Measurements from ENCODE around the gene EPHA2.

EPHA2 gene

DNA sequence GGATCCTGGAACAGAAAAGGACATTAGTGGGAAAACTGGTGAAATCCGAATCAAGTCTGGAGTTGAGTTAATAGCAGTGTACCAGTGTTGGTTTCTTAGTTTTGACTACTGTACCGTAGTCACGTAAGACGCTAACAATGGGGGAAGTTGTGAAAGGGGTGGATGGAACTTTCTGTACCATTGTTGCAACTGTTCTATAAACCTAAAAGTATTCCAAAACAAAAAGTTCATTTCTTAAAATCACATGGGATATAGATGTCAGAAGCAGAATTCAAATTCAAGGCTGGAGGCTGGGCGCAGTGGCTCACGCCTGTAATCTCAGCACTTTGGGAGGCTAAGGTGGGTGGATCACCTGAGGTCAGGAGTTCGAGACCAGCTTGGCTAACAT lies 39.6 kb upstream of the EPHA2 start:
- TF ChIP-seq, protein P1, sequence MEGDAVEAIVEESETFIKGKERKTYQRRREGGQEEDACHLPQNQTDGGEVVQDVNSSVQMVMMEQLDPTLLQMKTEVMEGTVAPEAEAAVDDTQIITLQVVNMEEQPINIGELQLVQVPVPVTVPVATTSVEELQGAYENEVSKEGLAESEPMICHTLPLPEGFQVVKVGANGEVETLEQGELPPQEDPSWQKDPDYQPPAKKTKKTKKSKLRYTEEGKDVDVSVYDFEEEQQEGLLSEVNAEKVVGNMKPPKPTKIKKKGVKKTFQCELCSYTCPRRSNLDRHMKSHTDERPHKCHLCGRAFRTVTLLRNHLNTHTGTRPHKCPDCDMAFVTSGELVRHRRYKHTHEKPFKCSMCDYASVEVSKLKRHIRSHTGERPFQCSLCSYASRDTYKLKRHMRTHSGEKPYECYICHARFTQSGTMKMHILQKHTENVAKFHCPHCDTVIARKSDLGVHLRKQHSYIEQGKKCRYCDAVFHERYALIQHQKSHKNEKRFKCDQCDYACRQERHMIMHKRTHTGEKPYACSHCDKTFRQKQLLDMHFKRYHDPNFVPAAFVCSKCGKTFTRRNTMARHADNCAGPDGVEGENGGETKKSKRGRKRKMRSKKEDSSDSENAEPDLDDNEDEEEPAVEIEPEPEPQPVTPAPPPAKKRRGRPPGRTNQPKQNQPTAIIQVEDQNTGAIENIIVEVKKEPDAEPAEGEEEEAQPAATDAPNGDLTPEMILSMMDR (IDR thresholded peaks at IDR 0.05; ENCODE audit: insufficient read depth, low read length, missing control alignments): no peak
- CTCF ChIA-PET: interaction anchor here (1.1 to 10.2 kb wide), 3 partner anchors 9 to 120 kb away, joined by 3 to 132 read pairs (median 3); no protein-coding TSS in a partner anchor
- POLR2A ChIA-PET: no interaction called here
- no peak overlapping the region for H3K4me3 ChIP-seq (ENCODE audit: low read depth, low read length)
- no peak for DNase-seq (ENCODE audit: low read depth, low spot score)

GRCh38 chr1:16191916-16192546 lies 36.2 kb upstream of the EPHA2 start:
- no peak overlapping the region for H3K4me3 ChIP-seq (ENCODE audit: low read depth, low read length)
- TF ChIP-seq, protein P1 (IDR thresholded peaks at IDR 0.05; ENCODE audit: insufficient read depth, low read length, missing control alignments): no peak
- no peak for DNase-seq (ENCODE audit: low read depth, low spot score)
- ChIA-PET POLR2A (no interaction called here), CTCF (interaction anchor here (6.1 to 17.2 kb wide), 3 partner anchors 10 to 171 kb away, joined by 31 to 1006 read pairs (median 73); partner anchors contain the start of gene FAM131C)

DNA sequence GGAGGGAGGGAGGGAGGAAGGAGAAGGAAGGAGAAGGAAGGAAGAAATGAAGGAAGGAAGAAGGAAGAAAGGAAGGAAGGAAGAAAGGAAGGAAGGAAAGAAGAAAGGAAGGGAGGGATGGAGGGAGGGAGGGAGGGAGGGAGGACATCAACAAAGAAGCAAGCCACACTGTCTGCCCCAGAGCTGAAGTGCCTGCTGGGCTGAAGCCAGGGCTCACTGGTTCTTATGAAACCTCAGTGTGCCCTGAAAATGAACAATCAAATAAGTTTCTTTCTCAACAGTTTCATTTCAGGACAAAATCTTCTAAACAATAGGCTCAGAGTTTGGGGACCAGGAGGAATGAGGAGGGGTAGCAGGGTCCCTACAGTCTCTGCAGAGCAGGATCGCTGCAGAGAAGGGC lies 35.4 kb upstream of the EPHA2 start:
- ChIA-PET CTCF (interaction anchor here (6.1 to 17.2 kb wide), 3 partner anchors 11 to 172 kb away, joined by 31 to 1006 read pairs (median 73); partner anchors contain the start of gene FAM131C), POLR2A (no interaction called here)
- DNase-seq (ENCODE audit: low read depth, low spot score): no peak
- no peak overlapping the region for H3K4me3 ChIP-seq (ENCODE audit: low read depth, low read length)
- TF ChIP-seq, protein P1 (IDR thresholded peaks at IDR 0.05; ENCODE audit: insufficient read depth, low read length, missing control alignments): no peak

DNA sequence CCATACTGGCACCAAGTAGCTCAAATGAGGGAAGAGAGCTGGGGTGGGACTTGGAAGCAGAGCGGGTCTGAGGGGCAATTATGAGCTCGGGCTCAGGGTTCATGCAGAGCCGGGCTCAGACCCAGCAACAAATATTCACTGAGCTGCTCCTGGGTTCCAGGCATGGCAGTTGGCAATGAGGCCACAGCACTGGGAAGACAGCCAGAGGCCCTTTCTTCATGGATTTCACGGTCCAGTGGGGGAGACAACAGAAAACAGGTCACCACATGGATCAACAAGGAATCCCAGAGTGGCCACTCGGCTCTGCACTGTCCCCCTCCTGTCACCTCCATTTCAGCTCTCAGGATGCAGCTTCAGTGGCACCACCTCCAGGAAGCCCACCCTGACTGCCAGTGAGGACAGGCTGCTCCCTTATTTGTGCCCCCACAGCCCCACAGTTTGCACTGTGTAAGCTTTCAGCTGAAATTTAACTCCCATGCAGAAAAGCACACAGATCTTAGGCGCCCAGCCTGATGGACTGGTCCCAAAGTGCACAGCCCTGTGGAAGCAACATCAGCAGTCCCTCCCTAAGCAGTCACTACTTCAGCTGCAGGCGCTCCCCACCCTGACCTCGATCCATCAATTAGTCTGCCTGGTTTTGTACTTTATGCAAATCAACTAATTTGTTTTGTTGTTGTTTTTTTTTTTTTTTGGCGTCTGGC lies 34.2 kb upstream of the EPHA2 start:
- ChIA-PET CTCF (interaction anchor here (0.7 to 17.2 kb wide), 12 partner anchors 9 to 182 kb away, joined by 3 to 1006 read pairs (median 3); partner anchors contain the start of genes CPLANE2 and FAM131C), POLR2A (interaction anchor here (1.1 kb wide), 1 partner anchor 111 kb away, joined by 3 read pairs; no protein-coding TSS in a partner anchor)
- no peak overlapping the region for H3K4me3 ChIP-seq (ENCODE audit: low read depth, low read length)
- DNase-seq (ENCODE audit: low read depth, low spot score): no peak
- TF ChIP-seq, protein P1 (IDR thresholded peaks at IDR 0.05; ENCODE audit: insufficient read depth, low read length, missing control alignments): no peak

DNA sequence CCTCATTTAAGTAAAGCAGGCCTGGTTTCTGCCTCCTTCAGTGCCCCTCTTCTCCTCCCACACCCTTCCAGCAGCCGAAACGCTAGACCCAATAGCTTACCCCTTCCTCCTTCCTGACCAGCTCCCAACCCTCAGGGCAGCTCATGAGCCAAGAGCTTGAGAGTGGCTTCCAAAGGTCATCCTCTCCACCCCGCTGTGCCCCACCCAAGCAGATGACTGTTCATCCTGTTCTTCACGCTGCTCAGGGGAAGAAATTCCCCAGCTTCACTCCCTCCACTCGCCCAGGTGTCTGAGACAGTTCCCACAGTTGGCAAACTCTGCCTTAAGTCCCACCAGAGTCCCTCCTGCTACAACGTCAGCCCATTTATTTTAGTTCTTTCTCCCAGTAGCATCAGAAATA lies 33.1 kb upstream of the EPHA2 start:
- POLR2A ChIA-PET: interaction anchor here (1.1 kb wide), 1 partner anchor 110 kb away, joined by 3 read pairs; no protein-coding TSS in a partner anchor
- no peak overlapping the region for H3K4me3 ChIP-seq (ENCODE audit: low read depth, low read length)
- TF ChIP-seq, protein P1 (IDR thresholded peaks at IDR 0.05; ENCODE audit: insufficient read depth, low read length, missing control alignments): no peak
- CTCF ChIA-PET: interaction anchor here (0.5 to 17.2 kb wide), 20 partner anchors 9 to 213 kb away, joined by 3 to 1006 read pairs (median 4); partner anchors contain the start of genes FAM131C and ZBTB17
- no peak for DNase-seq (ENCODE audit: low read depth, low spot score)

Measured in AG04449 (cell line).